SK-N-SH (cell line): ENCODE results near the gene LEF1. TPM values are rescaled to one million over a fixed set of nuclear protein-coding genes. Genes with fewer than 3 reads are reported as not detected.

ENCODE experiments used
- CTCF ChIA-PET: fragments of 300-600, 350-600 bp; formaldehyde crosslinking; extraction: SDS; loops from one replicate; lab custom pipeline; 2021; lab: Yijun Ruan, JAX
- POLR2A ChIA-PET: fragments of 350-600 bp; sonication (Branson Sonifier 250); formaldehyde crosslinking; extraction: SDS; loops from one replicate; lab custom pipeline; 2020; ENCODE audit warnings: antibody characterized with exemption, inconsistent platforms; lab: Yijun Ruan, JAX
- DNase-seq: peaks from one replicate; pipeline ENCODE4 v3.0.0; 2012
- H2AFZ ChIP-seq: fragments of 200-600 bp; sonication (generic); 2 replicates; pipeline ENCODE4 v1.8.1; 2016; ENCODE audit warnings: antibody characterized with exemption, mild to moderate bottlenecking, low read depth
- H3F3A ChIP-seq: fragments of 200-600 bp; sonication (generic); replicated peaks from 2 replicates; pipeline ENCODE3; 2016; ENCODE audit warnings: antibody characterized with exemption, mild to moderate bottlenecking; ENCODE audit not compliant: insufficient read depth
- H3K27ac ChIP-seq, 2 experiments: fragments of 200-500 bp in 1 of 2; fragments of 200-600 bp in 1 of 2; sonication (Bioruptor generic) in 1 of 2; sonication (generic), shearing (Covaris generic) in 1 of 2; 2 replicates each; pipeline versions ENCODE4 v1.5.1 to v1.6.1; 2014 to 2016; ENCODE audit warnings: low read depth in 2 of 2, inconsistent platforms in 1 of 2, low read length in 1 of 2, mild to moderate bottlenecking in 1 of 2, mixed read lengths in 1 of 2
- H3K27me3 ChIP-seq: fragments of 200-600 bp; sonication (generic), shearing (Covaris generic); 2 replicates; pipeline ENCODE4 v1.6.1; 2016; ENCODE audit warnings: mixed run types; ENCODE audit not compliant: insufficient read depth
- H3K36me3 ChIP-seq, 2 experiments: fragments of 200-500 bp in 1 of 2; fragments of 200-600 bp in 1 of 2; sonication (Bioruptor generic) in 1 of 2; sonication (generic) in 1 of 2; replicated peaks in 1 of 2; 2 replicates each; pipeline versions ENCODE3 to v1.5.1; 2014 to 2016; ENCODE audit warnings: low read length in 1 of 2, mild to moderate bottlenecking in 1 of 2; ENCODE audit not compliant: insufficient read depth in 2 of 2, control insufficient read depth in 1 of 2
- H3K4me1 ChIP-seq, 2 experiments: fragments of 200-500 bp in 1 of 2; fragments of 200-600 bp in 1 of 2; sonication (Bioruptor generic) in 1 of 2; sonication (generic), shearing (Covaris generic) in 1 of 2; 2 replicates each; pipeline versions ENCODE4 v1.5.1 to v1.6.1; 2014 to 2016; ENCODE audit warnings: low read depth in 1 of 2, low read length in 1 of 2, mixed run types in 1 of 2; ENCODE audit not compliant: insufficient read depth in 2 of 2, control insufficient read depth in 1 of 2
- H3K4me2 ChIP-seq: fragments of 200-600 bp; sonication (generic), shearing (Covaris generic); 2 replicates; pipeline ENCODE4 v1.6.1; 2017; ENCODE audit warnings: mixed run types
- H3K4me3 ChIP-seq, 2 experiments: fragments of 200-500 bp in 1 of 2; fragments of 200-600 bp in 1 of 2; sonication (Bioruptor generic) in 1 of 2; sonication (generic), shearing (Covaris generic) in 1 of 2; 2 replicates each; pipeline versions ENCODE4 v1.5.1 to v1.8.1; 2014 to 2016; ENCODE audit warnings: low read depth in 2 of 2, inconsistent platforms in 1 of 2, low read length in 1 of 2, mild to moderate bottlenecking in 1 of 2, mixed read lengths in 1 of 2, moderate library complexity in 1 of 2
- H3K79me2 ChIP-seq: fragments of 200-600 bp; sonication (generic); 2 replicates; pipeline ENCODE4 v1.8.1; 2017; ENCODE audit warnings: mild to moderate bottlenecking; ENCODE audit not compliant: insufficient read depth
- H3K9ac ChIP-seq: fragments of 200-600 bp; sonication (generic); 2 replicates; pipeline ENCODE4 v1.6.1; 2017; ENCODE audit warnings: mixed run types
- H3K9me2 ChIP-seq: fragments of 200-600 bp; sonication (generic); 2 replicates; pipeline ENCODE4 v1.6.1; 2017; ENCODE audit warnings: mixed run types
- H3K9me3 ChIP-seq: fragments of 200-600 bp; sonication (generic); 2 replicates; pipeline ENCODE4 v1.6.1; 2017; ENCODE audit warnings: mixed run types, mild to moderate bottlenecking, moderate library complexity
- H4K20me1 ChIP-seq: fragments of 200-600 bp; sonication (generic); 2 replicates; pipeline ENCODE4 v1.6.1; 2017; ENCODE audit warnings: mild to moderate bottlenecking, mixed run types; ENCODE audit not compliant: insufficient read depth
- EP300 ChIP-seq, 2 experiments: IDR thresholded peaks; 2 replicates each; pipeline versions ENCODE4 v1.4.0 to v1.6.1; 2012; ENCODE audit warnings: borderline replicate concordance in 1 of 2, low read depth in 1 of 2, low read length in 1 of 2
- IRF3 ChIP-seq: fragments of 150-350 bp; IDR thresholded peaks from 2 replicates; pipeline ENCODE4 v1.6.1; 2016; ENCODE audit warnings: mild to moderate bottlenecking, low read depth, low read length
- MXI1 ChIP-seq: IDR thresholded peaks from 2 replicates; pipeline ENCODE4 v1.6.1; 2012; ENCODE audit warnings: mild to moderate bottlenecking, low read depth, low read length, improper control_type of control experiment
- NRF1 ChIP-seq: IDR thresholded peaks from 2 replicates; pipeline ENCODE4 v1.6.1; 2012; ENCODE audit warnings: low read depth, mild to moderate bottlenecking, low read length
- POLR2AphosphoS5 ChIP-seq: IDR thresholded peaks from 2 replicates; pipeline ENCODE4 v1.6.1; 2012; ENCODE audit warnings: low read depth, low read length
- RCOR1 ChIP-seq: fragments of 150-350 bp; IDR thresholded peaks from 2 replicates; pipeline ENCODE4 v1.6.1; 2017; ENCODE audit warnings: antibody characterized with exemption, low read length
- TEAD4 ChIP-seq: IDR thresholded peaks from 2 replicates; pipeline ENCODE4 v1.4.0; 2012; ENCODE audit warnings: mild to moderate bottlenecking, borderline replicate concordance; ENCODE audit not compliant: insufficient read depth
- YY1 ChIP-seq: IDR thresholded peaks from 2 replicates; pipeline ENCODE4 v1.4.0; 2012; ENCODE audit warnings: low read depth, mild to moderate bottlenecking
- ZBTB33 ChIP-seq: IDR thresholded peaks from 2 replicates; pipeline ENCODE4 v1.4.0; 2012; ENCODE audit warnings: low read depth, borderline replicate concordance
- WGBS: methylation state at CpG from one replicate; pipeline ENCODE4 v1.1.6; 2017; ENCODE audit warnings: low lambda C conversion rate; 5-methylcytosine and 5-hydroxymethylcytosine counted together
- polyA plus RNA-seq, 3 experiments: library from polyadenylated mRNA; depleted of rRNA; stranded (reverse); fragments of >200 nt; gene quantifications; 2 replicates each; pipeline ENCODE4 v1.2.3, GENCODE V29; 2012
- TF ChIP-seq, protein P1 (sequence below): IDR thresholded peaks from 2 replicates; pipeline ENCODE4; 2012

Gene LEF1
- polyA plus RNA-seq, 1 of the 3 experiments (the other 2 are of a cell fraction), result 0.36 TPM

DNA sequence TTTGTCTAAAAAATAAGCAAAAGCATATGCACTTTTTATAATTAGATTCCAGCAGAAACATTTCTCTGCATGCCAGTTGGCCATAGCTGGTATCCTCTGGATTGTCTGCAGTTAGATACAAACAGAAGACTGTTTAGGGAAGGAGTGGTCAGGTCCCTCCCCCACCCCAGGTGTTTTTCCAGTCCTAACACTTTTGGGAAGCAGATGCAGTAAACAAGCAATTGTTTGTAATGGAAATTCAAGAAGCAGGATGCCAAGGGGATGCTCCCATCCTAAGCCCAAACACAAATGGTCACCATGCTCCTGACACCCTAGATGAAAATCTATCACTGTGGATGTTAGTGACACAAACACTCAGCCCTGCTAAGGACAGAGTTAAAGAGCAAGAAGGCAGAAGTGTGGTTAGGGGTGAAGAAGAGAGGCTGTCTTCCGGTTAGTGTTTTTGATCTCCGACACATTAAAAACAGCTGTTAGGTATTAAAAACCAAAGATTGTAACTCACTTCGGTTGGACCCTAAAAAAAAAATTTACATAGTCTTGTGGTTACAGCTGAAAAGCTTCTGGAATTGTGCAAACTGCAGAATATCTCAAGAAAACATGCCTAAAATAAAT is 7.9 kb downstream of the LEF1 start:
- no peak overlapping the region for H3K4me3 ChIP-seq
- no peaks in the 10 kb centered on the region for H3K79me2 ChIP-seq
- no peaks in the 10 kb centered on the region for H4K20me1 ChIP-seq
- ChIA-PET POLR2A (no interaction called here), CTCF (interaction anchor here (0.7 to 1.6 kb wide), 4 partner anchors 8 to 412 kb away, joined by 3 to 5 read pairs (median 3); partner anchors contain the start of gene LEF1)
- H3K4me1 ChIP-seq, result no peaks in the 10 kb centered on the region
- WGBS, result 0% methylated on average over 3 of the region's 3 CpGs
- no peaks in the 10 kb centered on the region for H3K9me2 ChIP-seq
- no peaks in the 10 kb centered on the region for H3K9me3 ChIP-seq
- no peak overlapping the region for H3K4me2 ChIP-seq
- peaks cover 18% of the 10 kb centered on the region for H3K27me3 ChIP-seq
- TF ChIP-seq EP300 (IDR thresholded peaks at IDR 0.05; ENCODE audit: borderline replicate concordance in 1 of 2, low read depth in 1 of 2, low read length in 1 of 2), result no peak
- TF ChIP-seq, protein P1, sequence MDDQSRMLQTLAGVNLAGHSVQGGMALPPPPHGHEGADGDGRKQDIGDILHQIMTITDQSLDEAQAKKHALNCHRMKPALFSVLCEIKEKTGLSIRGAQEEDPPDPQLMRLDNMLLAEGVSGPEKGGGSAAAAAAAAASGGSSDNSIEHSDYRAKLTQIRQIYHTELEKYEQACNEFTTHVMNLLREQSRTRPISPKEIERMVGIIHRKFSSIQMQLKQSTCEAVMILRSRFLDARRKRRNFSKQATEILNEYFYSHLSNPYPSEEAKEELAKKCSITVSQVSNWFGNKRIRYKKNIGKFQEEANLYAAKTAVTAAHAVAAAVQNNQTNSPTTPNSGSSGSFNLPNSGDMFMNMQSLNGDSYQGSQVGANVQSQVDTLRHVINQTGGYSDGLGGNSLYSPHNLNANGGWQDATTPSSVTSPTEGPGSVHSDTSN, result no peak
- TF ChIP-seq NRF1, result no peak
- no peak overlapping the region for H3K9ac ChIP-seq
- H3F3A ChIP-seq, result peaks cover 2% of the 10 kb centered on the region
- H2AFZ ChIP-seq, result no peak overlapping the region
- H3K27ac ChIP-seq, result no peak overlapping the region
- DNase-seq, result no peak
- H3K36me3 ChIP-seq, result no peaks in the 10 kb centered on the region

DNA sequence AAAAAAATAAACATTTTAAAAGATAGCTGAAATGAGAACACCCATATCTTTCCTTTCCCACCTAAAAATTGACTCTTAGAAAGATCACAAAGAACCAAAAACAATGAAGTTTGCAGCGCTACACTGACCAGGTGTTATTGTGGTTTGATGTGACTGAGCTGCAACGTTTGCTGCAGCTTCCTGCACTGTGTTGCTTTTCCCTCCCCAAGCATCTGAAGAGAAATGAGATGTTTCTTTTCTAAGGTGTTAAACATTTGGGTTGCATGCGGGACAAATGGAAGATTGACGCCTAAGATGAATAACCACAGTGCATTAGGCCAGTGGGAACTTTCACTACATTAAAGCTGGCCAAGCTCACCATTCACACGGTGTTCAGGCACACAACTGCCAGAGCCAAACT is 8.9 kb downstream of the LEF1 start:
- POLR2A ChIA-PET, result no interaction called here

More for the DNA sequence above, 8.9 kb downstream of the LEF1 start:
- CTCF ChIA-PET, result interaction anchor here (0.6 to 1.6 kb wide), 5 partner anchors 9 to 413 kb away, joined by 3 read pairs; partner anchors contain the start of gene LEF1
- no peak overlapping the region for H3K27ac ChIP-seq
- H3K36me3 ChIP-seq, result no peaks in the 10 kb centered on the region
- peaks cover 2% of the 10 kb centered on the region for H3F3A ChIP-seq
- no peak for TF ChIP-seq RCOR1
- no peak for TF ChIP-seq ZBTB33
- TF ChIP-seq TEAD4, result no peak
- TF ChIP-seq IRF3, result no peak
- TF ChIP-seq POLR2AphosphoS5, result no peak
- TF ChIP-seq MXI1, result no peak
- TF ChIP-seq YY1, result no peak
- DNase-seq, result no peak
- H3K27me3 ChIP-seq, result peaks cover 18% of the 10 kb centered on the region
- no peaks in the 10 kb centered on the region for H4K20me1 ChIP-seq
- H3K79me2 ChIP-seq, result no peaks in the 10 kb centered on the region
- no peak overlapping the region for H3K4me2 ChIP-seq
- H3K4me3 ChIP-seq, result no peak overlapping the region
- no peaks in the 10 kb centered on the region for H3K4me1 ChIP-seq
- WGBS, result 6% methylated on average over 5 of the region's 5 CpGs
- H3K9me3 ChIP-seq, result no peaks in the 10 kb centered on the region
- H2AFZ ChIP-seq, result no peak overlapping the region
- no peaks in the 10 kb centered on the region for H3K9me2 ChIP-seq
- H3K9ac ChIP-seq, result no peak overlapping the region
